Measurements from ENCODE around the gene CNTNAP4. TPM values are rescaled to one million over a fixed set of nuclear protein-coding genes. Genes with fewer than 3 reads are reported as not detected.

The CNTNAP4 gene
- total and polyA plus RNA-seq, 10 of the 15 experiments (the other 5 are each of a cell fraction or from before 2014, with no cell fraction given) = 0.45 to 1.9 (median 0.90) TPM

- Histone ChIP-seq H3K4me2 (ENCODE audit: control insufficient read depth, insufficient read depth) (no peak overlapping the region), H3K36me3 (ENCODE audit: control insufficient read depth in 2 of 2, insufficient read depth in 2 of 2, low read length in 1 of 2) (no peaks in the 10 kb centered on the region), H3K4me3 (no peak overlapping the region), H3K4me1 (ENCODE audit: control insufficient read depth, insufficient read depth, low read length) (no peaks in the 10 kb centered on the region), H4K20me1 (ENCODE audit: control insufficient read depth, insufficient read depth) (no peaks in the 10 kb centered on the region), H3K9ac (ENCODE audit: control insufficient read depth, insufficient read depth, low read length) (no peak overlapping the region), H3K27ac (ENCODE audit: control insufficient read depth, insufficient read depth) (no peak overlapping the region), H3K79me2 (ENCODE audit: control insufficient read depth, insufficient read depth, low read length) (no peaks in the 10 kb centered on the region), H2AFZ (ENCODE audit: control insufficient read depth, low read depth, low read length) (no peak overlapping the region), H3K9me3 (replicated peaks; ENCODE audit: control insufficient read depth, insufficient read depth, low read length) (no peaks in the 10 kb centered on the region), H3K27me3 (replicated peaks in 1 of 2; ENCODE audit: control insufficient read depth in 2 of 2, insufficient read depth in 2 of 2, low read length in 1 of 2) (no peaks in the 10 kb centered on the region)
- ChIA-PET POLR2A (no interaction called here), CTCF (interaction anchor here (0.6 to 4.0 kb wide), 5 partner anchors 14 to 890 kb away, joined by 3 to 21 read pairs (median 3); no protein-coding TSS in a partner anchor), RAD21 (ENCODE audit: unreplicated experiment) (interaction anchor here (1.5 to 3.0 kb wide), 2 partner anchors 373 to 890 kb away, joined by 3 to 14 read pairs; no protein-coding TSS in a partner anchor), SMC1A (ENCODE audit: uncharacterized antibody, unreplicated experiment) (interaction anchor here (1.0 to 1.1 kb wide), 4 partner anchors 22 to 891 kb away, joined by 3 to 4 read pairs (median 4); no protein-coding TSS in a partner anchor)
- ATAC-seq (no peak), DNase-seq (ENCODE audit: low read depth, low spot score) (no peak), FAIRE-seq (no peak)
- no TSS peak for BruUV-seq (replicated peaks)
- in situ Hi-C loops (cut with MboI) = loop anchor here (5.0 kb wide), 1 partner anchor 372 kb away; no protein-coding TSS in a partner anchor
- intact Hi-C loops (cut with micrococcal nuclease; ENCODE audit: unreplicated experiment) = no loop called here
- 12% methylated on average over 6 of the region's 6 CpGs for WGBS (ENCODE audit: insufficient coverage, insufficient replicate concordance, low lambda C conversion rate, missing lambda C conversion rate)
- no peak for TF ChIP-seq CBX5 (IDR thresholded peaks at IDR 0.05; ENCODE audit: low read depth)
- TF ChIP-seq, protein P1, sequence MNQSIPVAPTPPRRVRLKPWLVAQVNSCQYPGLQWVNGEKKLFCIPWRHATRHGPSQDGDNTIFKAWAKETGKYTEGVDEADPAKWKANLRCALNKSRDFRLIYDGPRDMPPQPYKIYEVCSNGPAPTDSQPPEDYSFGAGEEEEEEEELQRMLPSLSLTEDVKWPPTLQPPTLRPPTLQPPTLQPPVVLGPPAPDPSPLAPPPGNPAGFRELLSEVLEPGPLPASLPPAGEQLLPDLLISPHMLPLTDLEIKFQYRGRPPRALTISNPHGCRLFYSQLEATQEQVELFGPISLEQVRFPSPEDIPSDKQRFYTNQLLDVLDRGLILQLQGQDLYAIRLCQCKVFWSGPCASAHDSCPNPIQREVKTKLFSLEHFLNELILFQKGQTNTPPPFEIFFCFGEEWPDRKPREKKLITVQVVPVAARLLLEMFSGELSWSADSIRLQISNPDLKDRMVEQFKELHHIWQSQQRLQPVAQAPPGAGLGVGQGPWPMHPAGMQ (IDR thresholded peaks at IDR 0.05; ENCODE audit: borderline replicate concordance) = no peak
- TF ChIP-seq BMI1 (IDR thresholded peaks at IDR 0.05; ENCODE audit: borderline replicate concordance) = no peak
- TF ChIP-seq MXI1 (IDR thresholded peaks at IDR 0.05; ENCODE audit: low read depth, low read length) = no peak
- TF ChIP-seq FOXM1 (IDR thresholded peaks at IDR 0.05; ENCODE audit: low read depth, low read length) = no peak
- no peak for TF ChIP-seq EGR1 (IDR thresholded peaks at IDR 0.05; ENCODE audit: borderline replicate concordance in 1 of 2, low read depth in 2 of 2, low read length in 2 of 2)
- no peak for TF ChIP-seq CEBPB (IDR thresholded peaks at IDR 0.05; ENCODE audit: borderline replicate concordance in 1 of 2, low read depth in 2 of 2, low read length in 2 of 2)
- TF ChIP-seq CEBPZ (IDR thresholded peaks at IDR 0.05; ENCODE audit: low read depth, low read length) = no peak
- TF ChIP-seq PKNOX1 (IDR thresholded peaks at IDR 0.05) = no peak
- TF ChIP-seq, protein P2, sequence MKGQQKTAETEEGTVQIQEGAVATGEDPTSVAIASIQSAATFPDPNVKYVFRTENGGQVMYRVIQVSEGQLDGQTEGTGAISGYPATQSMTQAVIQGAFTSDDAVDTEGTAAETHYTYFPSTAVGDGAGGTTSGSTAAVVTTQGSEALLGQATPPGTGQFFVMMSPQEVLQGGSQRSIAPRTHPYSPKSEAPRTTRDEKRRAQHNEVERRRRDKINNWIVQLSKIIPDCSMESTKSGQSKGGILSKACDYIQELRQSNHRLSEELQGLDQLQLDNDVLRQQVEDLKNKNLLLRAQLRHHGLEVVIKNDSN (IDR thresholded peaks at IDR 0.05; ENCODE audit: borderline replicate concordance, extremely low read length, insufficient read depth, low read depth, low read length) = no peak
- TF ChIP-seq SMAD1 (IDR thresholded peaks at IDR 0.05; ENCODE audit: low read depth, partially characterized antibody) = no peak
- no peak for TF ChIP-seq RAD51 (IDR thresholded peaks at IDR 0.05)
Measured at GRCh38 chr16:76280421-76281215, 3.4 kb downstream of the CNTNAP4 start.

Measured in GM12878 (cell line).